Measurements from ENCODE around the gene TKT. TPM values are rescaled to one million over a fixed set of nuclear protein-coding genes. Genes with fewer than 3 reads are reported as not detected.
A peak's percentile ranks its signal among the peaks of the same experiment; 100 is the strongest.
"Not testable (repeated sequence)": the region's sequence is repeated elsewhere in the genome, so short reads cannot be mapped to it uniquely, and the experiment has no call there.

TKT gene
- total RNA-seq, 2 experiments from 2014 or later: 397 to 417 TPM

DNA sequence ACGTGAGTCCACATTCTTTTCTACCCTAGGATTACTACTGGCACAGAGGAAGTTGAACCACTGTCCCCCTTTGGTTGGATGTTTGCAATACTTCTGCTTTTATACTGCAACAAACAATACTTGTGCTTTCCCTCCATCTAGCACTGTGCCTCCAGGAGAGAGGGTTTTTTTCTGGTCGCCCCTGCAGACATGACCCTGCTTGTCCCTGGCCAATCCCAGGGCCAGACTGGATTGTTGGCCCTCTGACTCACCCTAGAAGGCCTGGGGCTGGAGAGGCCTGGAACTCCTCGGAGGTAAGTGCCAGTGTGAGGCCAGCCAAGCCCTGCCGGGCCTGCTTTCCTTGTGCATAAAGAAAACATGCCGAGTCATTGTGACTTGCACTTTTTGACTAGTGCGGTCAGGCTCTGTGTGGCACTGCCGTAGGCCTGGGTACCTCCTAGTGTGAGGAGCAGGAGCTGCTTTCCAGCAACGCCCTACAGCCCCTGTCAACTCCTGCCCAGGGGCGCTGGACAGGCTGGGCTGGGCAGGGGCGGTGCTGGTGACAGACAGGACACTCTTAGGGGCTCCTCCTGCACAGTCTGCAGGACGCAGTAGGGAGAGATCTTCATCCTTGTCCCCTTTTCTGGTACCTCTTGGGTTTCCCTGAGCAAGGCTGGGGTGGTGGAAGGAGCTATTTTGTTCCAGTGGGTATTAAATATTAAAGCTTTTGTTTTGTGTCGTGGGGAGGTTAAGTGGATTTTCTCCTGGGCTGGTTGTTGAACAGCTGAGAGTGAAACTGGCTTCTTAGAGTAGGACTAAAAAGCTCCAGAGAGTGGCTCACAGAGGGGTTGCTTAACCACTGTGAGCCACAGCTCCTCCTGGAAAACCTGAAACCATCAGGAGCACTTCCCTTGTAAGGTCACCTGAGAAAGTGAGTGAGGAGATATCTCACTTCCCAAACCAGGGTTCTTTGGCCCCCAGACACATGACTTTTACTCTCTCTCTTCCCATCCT, 14.4 kb upstream of the TKT start:
- Mint-ChIP-seq H3K27me3 (no peaks in the 10 kb centered on the region), H3K36me3 (ENCODE audit: low read depth) (no peaks in the 10 kb centered on the region), H3K9me3 (no peaks in the 10 kb centered on the region), H3K27ac (peak overlapping the region; percentile 18), H3K4me3 (no peak overlapping the region), H3K4me1 (ENCODE audit: low read depth) (peaks cover 12% of the 10 kb centered on the region)
- POLR2A ChIA-PET: interaction anchor here (1.0 kb wide), 1 partner anchor 8 kb away, joined by 3 read pairs; no protein-coding TSS in a partner anchor
- ATAC-seq (peak; percentile 68), DNase-seq (peak; percentile 16)
- intact Hi-C loops (cut with micrococcal nuclease): no loop called here
- TF ChIP-seq, protein P1, sequence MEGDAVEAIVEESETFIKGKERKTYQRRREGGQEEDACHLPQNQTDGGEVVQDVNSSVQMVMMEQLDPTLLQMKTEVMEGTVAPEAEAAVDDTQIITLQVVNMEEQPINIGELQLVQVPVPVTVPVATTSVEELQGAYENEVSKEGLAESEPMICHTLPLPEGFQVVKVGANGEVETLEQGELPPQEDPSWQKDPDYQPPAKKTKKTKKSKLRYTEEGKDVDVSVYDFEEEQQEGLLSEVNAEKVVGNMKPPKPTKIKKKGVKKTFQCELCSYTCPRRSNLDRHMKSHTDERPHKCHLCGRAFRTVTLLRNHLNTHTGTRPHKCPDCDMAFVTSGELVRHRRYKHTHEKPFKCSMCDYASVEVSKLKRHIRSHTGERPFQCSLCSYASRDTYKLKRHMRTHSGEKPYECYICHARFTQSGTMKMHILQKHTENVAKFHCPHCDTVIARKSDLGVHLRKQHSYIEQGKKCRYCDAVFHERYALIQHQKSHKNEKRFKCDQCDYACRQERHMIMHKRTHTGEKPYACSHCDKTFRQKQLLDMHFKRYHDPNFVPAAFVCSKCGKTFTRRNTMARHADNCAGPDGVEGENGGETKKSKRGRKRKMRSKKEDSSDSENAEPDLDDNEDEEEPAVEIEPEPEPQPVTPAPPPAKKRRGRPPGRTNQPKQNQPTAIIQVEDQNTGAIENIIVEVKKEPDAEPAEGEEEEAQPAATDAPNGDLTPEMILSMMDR (IDR thresholded peaks at IDR 0.05): no peak
- CTCF ChIA-PET: interaction anchor here (1.1 kb wide), 1 partner anchor 16 kb away, joined by 4 read pairs; no protein-coding TSS in a partner anchor

DNA sequence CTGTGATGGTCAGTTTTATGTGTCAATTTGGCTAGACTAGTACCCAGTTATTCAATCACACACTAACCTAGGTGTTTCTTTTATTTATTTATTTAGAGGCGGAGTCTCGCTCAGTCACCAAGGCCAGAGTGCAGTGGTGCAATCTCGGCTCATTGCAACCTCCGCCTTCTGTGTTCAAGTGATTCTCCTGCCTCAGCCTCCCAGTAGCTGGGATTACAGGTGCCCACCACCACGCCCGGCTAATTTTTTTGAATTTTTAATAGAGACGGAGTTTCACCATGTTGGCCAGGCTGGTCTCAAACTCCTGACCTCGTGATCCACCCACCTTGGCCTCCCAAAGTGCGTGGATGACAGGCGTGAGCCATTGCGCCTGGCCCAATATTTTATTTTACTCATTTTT, 13.4 kb upstream of the TKT start:
- ATAC-seq; CTCF ChIA-PET; POLR2A ChIA-PET; H3K36me3 Mint-ChIP-seq (ENCODE audit: low read depth); DNase-seq; H3K27ac Mint-ChIP-seq; H3K4me1 Mint-ChIP-seq (ENCODE audit: low read depth); intact Hi-C loops (cut with micrococcal nuclease); H3K27me3 Mint-ChIP-seq; H3K9me3 Mint-ChIP-seq; H3K4me3 Mint-ChIP-seq: not testable (repeated sequence)

GRCh38 chr3:53267766-53268165, 11.9 kb upstream of the TKT start:
- CTCF ChIA-PET: no interaction called here

DNA sequence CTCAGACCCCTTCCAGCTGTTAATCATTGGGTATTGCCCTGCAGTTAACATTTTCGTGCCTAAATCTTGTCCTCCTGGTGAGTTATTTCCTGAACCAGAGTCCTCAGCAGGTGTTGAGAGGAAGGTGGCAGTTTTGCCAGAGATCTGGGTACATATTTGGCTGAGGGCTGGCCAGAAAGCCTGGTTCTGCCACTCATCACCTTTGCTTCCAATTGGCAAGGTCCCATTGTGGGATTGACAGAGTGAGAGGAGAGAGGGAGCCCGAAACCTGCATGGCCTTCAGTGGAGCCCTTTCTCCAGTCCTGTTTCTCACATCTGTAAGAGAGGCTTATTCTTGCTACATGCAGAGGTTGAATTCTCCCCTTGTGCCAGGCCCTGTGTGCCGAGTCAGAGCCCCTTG, 8.9 kb upstream of the TKT start:
- CTCF ChIA-PET: no interaction called here

More at GRCh38 chr3:53267766-53268165, 11.9 kb upstream of the TKT start:
- POLR2A ChIA-PET: no interaction called here
- Mint-ChIP-seq H3K36me3 (ENCODE audit: low read depth) (no peaks in the 10 kb centered on the region), H3K4me3 (no peak overlapping the region), H3K27me3 (no peaks in the 10 kb centered on the region), H3K4me1 (ENCODE audit: low read depth) (peaks cover 9% of the 10 kb centered on the region), H3K9me3 (no peaks in the 10 kb centered on the region), H3K27ac (no peak overlapping the region)
- DNase-seq (no peak), ATAC-seq (no peak)
- TF ChIP-seq, protein P1 (IDR thresholded peaks at IDR 0.05): no peak
- intact Hi-C loops (cut with micrococcal nuclease): no loop called here

DNA sequence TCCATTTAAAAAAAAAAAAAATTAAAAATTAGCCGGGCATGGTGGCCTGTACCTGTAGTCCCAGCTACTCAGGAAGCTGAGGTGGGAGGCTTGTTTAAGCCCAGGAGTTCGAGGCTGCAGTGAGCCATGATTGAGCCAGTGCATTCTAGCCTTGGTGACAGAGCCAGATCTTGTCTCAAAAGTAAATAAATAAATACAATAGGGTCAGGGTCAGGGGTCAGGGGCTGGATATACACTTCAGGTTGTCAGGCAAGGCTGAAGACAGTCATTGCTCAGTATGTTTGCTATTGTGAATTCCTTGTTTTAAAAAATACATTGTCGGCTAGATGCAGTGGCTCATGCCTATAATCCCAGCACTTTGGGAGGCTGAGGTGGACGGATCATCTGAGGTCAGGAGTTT, 8.1 kb upstream of the TKT start:
- intact Hi-C loops (cut with micrococcal nuclease): no loop called here
- ATAC-seq: no peak
- no peak overlapping the region for H3K27ac Mint-ChIP-seq
- TF ChIP-seq, protein P1 (IDR thresholded peaks at IDR 0.05): no peak
- H3K4me3 Mint-ChIP-seq: no peak overlapping the region
- H3K4me1 Mint-ChIP-seq (ENCODE audit: low read depth): no peaks in the 10 kb centered on the region
- ChIA-PET CTCF (no interaction called here), POLR2A (no interaction called here)
- H3K9me3 Mint-ChIP-seq: no peaks in the 10 kb centered on the region
- no peaks in the 10 kb centered on the region for H3K36me3 Mint-ChIP-seq (ENCODE audit: low read depth)
- no peaks in the 10 kb centered on the region for H3K27me3 Mint-ChIP-seq
- DNase-seq: no peak

More for the DNA sequence above, 8.9 kb upstream of the TKT start:
- Mint-ChIP-seq H3K4me3 (no peak overlapping the region), H3K27ac (no peak overlapping the region), H3K9me3 (no peaks in the 10 kb centered on the region), H3K27me3 (no peaks in the 10 kb centered on the region), H3K36me3 (ENCODE audit: low read depth) (no peaks in the 10 kb centered on the region), H3K4me1 (ENCODE audit: low read depth) (peaks cover 1% of the 10 kb centered on the region)
- TF ChIP-seq, protein P1 (IDR thresholded peaks at IDR 0.05): no peak
- POLR2A ChIA-PET: no interaction called here
- no peak for DNase-seq
- intact Hi-C loops (cut with micrococcal nuclease): no loop called here
- no peak for ATAC-seq
